Esophagus squamous epithelium (tissue), 5 donors: ENCODE data around the gene RIPOR1. TPM values are rescaled to one million over a fixed set of nuclear protein-coding genes. Genes with fewer than 3 reads are reported as not detected.

Experiments used
- DNase-seq: peaks from one replicate; lab custom pipeline; 2025; lab: John Stamatoyannopoulos, UW
- H3K27ac ChIP-seq, 4 donors: fragments of 200-600 bp; sonication (generic); one replicate each; pipeline ENCODE4 v1.5.1; 2016 to 2019; ENCODE audit warnings: mild to moderate bottlenecking in 1 of 4
- H3K27me3 ChIP-seq, 4 donors: fragments of 200-600 bp; sonication (generic); 1 replicate in 3 of 4; 2 replicates in 1 of 4; pipeline versions ENCODE4 v1.5.1 to v1.6.0; 2017 to 2021; ENCODE audit warnings: antibody characterized with exemption in 1 of 4
- H3K36me3 ChIP-seq, 3 donors: fragments of 200-600 bp; sonication (generic); one replicate each; pipeline ENCODE4 v1.5.1; 2016 to 2019
- H3K4me1 ChIP-seq, 3 donors: fragments of 200-600 bp; sonication (generic); one replicate each; pipeline ENCODE4 v1.5.1; 2017 to 2019
- H3K4me3 ChIP-seq, 4 donors: fragments of 200-600 bp; sonication (generic); 1 replicate in 3 of 4; 2 replicates in 1 of 4; pipeline ENCODE4 v1.5.1; 2016 to 2019; ENCODE audit warnings: mild to moderate bottlenecking in 2 of 4, moderate library complexity in 1 of 4
- H3K9me3 ChIP-seq, 3 donors: fragments of 200-600 bp; sonication (generic); one replicate each; pipeline ENCODE4 v1.5.1; 2016 to 2019
- POLR2A ChIP-seq, 4 donors: fragments of 450-650 bp; IDR thresholded peaks; one replicate each; pipeline ENCODE4 v1.6.1; 2017; ENCODE audit warnings: antibody characterized with exemption in 4 of 4, mild to moderate bottlenecking in 4 of 4, moderate library complexity in 3 of 4
- WGBS, 2 donors: methylation state at CpG; one replicate each; pipeline ENCODE4 v1.1.5; 2018; 5-methylcytosine and 5-hydroxymethylcytosine counted together
- intact Hi-C: fragments of 100-400 bp; cut with DNase I; formaldehyde crosslinking; loops from one replicate; pipeline ENCODE4 v1.15.0; 2022
- total RNA-seq, 4 donors: library from RNA; depleted of rRNA; stranded (reverse); fragments of >200 nt; gene quantifications; one replicate each; pipeline ENCODE4 v1.1.0, GENCODE V29; 2016
- TF ChIP-seq, protein P1 (sequence below), 6 experiments: fragments of 450-650 bp in 4 of 6; fragments of 200-600 bp in 2 of 6; sonication (generic) in 2 of 6; IDR thresholded peaks; one replicate each; pipeline ENCODE4 v1.5.1; 2016 to 2019; ENCODE audit warnings: antibody characterized with exemption in 6 of 6, mild to moderate bottlenecking in 4 of 6, moderate library complexity in 4 of 6
- donor health status: DM: yes; HTN: yes; CAD: no.

RIPOR1 gene
- total RNA-seq, 4 donors from 2014 or later, result 6.6 to 24.0 (median 15.6) TPM

GRCh38 chr16:67489401-67490083 lies 39.1 kb upstream of the RIPOR1 start:
- TF ChIP-seq, protein P1, sequence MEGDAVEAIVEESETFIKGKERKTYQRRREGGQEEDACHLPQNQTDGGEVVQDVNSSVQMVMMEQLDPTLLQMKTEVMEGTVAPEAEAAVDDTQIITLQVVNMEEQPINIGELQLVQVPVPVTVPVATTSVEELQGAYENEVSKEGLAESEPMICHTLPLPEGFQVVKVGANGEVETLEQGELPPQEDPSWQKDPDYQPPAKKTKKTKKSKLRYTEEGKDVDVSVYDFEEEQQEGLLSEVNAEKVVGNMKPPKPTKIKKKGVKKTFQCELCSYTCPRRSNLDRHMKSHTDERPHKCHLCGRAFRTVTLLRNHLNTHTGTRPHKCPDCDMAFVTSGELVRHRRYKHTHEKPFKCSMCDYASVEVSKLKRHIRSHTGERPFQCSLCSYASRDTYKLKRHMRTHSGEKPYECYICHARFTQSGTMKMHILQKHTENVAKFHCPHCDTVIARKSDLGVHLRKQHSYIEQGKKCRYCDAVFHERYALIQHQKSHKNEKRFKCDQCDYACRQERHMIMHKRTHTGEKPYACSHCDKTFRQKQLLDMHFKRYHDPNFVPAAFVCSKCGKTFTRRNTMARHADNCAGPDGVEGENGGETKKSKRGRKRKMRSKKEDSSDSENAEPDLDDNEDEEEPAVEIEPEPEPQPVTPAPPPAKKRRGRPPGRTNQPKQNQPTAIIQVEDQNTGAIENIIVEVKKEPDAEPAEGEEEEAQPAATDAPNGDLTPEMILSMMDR (IDR thresholded peaks at IDR 0.05), result no peak
- TF ChIP-seq POLR2A (IDR thresholded peaks at IDR 0.05), result no peak
- peaks cover 0 to 25% (median 0%) of the 10 kb centered on the region in 3 donors for H3K4me1 ChIP-seq
- peaks cover 0 to 23% (median 0%) of the 10 kb centered on the region in 3 donors for H3K36me3 ChIP-seq
- H3K27me3 ChIP-seq, result no peaks in the 10 kb centered on the region
- no peaks in the 10 kb centered on the region for H3K9me3 ChIP-seq
- peak overlapping the region in 1 of 4 donors; percentile 55 for H3K27ac ChIP-seq
- intact Hi-C loops, result no loop called here
- DNase-seq, result no peak
- WGBS, 2 donors, result 79 to 81% methylated on average over 4 of the region's 4 CpGs
- no peak overlapping the region for H3K4me3 ChIP-seq

- 62 to 68% methylated on average over 7 to 8 of the region's 8 CpGs for WGBS, 2 donors
- Histone ChIP-seq H3K4me1 (peaks cover 0 to 25% (median 0%) of the 10 kb centered on the region in 3 donors), H3K27ac (peak overlapping the region in 1 of 4 donors; percentile 55), H3K4me3 (no peak overlapping the region), H3K9me3 (no peaks in the 10 kb centered on the region), H3K36me3 (peaks cover 0 to 15% (median 0%) of the 10 kb centered on the region in 3 donors), H3K27me3 (no peaks in the 10 kb centered on the region)
- TF ChIP-seq POLR2A (IDR thresholded peaks at IDR 0.05), result no peak
- TF ChIP-seq, protein P1 (IDR thresholded peaks at IDR 0.05), result no peak
- intact Hi-C loops, result no loop called here
- DNase-seq, result no peak
Measured at GRCh38 chr16:67490335-67491096, 38.1 kb upstream of the RIPOR1 start.

- H3K4me3 ChIP-seq, result no peak overlapping the region
- 40 to 56% methylated on average over 3 to 4 of the region's 4 CpGs for WGBS, 2 donors
- H3K9me3 ChIP-seq, result no peaks in the 10 kb centered on the region
- peak overlapping the region in 1 of 4 donors; percentile 39 for H3K27ac ChIP-seq
- intact Hi-C loops, result no loop called here
- DNase-seq, result no peak
- no peak for TF ChIP-seq POLR2A (IDR thresholded peaks at IDR 0.05)
- TF ChIP-seq, protein P1 (IDR thresholded peaks at IDR 0.05), result no peak
- H3K36me3 ChIP-seq, result no peaks in the 10 kb centered on the region
- H3K4me1 ChIP-seq, result peaks cover 0 to 9% (median 0%) of the 10 kb centered on the region in 3 donors
- no peaks in the 10 kb centered on the region for H3K27me3 ChIP-seq
Measured at GRCh38 chr16:67499106-67499505, 29.5 kb upstream of the RIPOR1 start.

DNA sequence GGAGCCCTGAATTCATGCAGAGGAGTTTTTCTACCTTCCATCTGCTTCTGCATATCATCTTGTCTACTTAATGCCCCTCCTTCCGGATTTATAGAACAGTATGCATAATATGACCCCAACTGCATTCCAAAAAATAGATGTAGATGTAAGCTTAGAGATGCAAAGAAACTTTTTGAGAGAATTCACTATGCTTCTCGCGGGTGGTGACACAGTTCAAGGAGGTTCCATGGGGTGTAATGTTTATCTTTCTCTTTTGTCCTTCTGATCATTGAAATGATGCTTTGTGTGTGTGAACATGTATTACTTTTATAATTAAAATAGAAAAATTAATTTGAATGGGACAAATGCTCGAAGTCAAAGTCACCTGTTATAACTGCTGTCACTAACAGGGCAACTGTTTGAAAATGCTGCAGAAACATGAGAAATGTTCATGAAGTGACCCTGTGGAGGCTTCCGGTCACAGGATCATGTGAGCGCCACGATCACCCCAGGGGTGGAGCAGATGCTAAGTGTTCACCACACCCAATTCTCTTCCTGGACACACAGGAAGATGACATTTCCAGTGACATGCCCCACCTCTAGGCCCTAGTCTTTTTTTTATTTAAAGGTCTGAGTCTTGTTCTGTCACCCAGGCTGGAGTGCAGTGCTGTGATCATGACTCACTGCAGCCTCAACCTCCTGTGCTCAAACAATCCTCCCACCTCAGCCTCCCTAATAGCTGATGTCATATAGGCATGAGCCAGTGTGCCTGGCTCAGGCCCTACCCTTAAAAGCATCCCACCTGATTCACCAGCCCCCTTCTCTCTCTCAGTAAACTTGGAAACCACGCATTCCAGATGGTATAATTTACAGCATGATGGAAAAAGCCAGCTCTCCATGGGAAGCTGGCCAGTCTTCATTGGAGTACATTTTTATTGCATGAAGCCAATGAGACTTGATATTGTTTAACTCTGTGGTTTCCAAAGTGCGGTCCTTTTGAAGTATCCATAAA lies 24.3 kb upstream of the RIPOR1 start:
- TF ChIP-seq, protein P1 (IDR thresholded peaks at IDR 0.05), result no peak
- TF ChIP-seq POLR2A (IDR thresholded peaks at IDR 0.05), result no peak
- 63 to 64% methylated on average over 9 of the region's 9 CpGs for WGBS, 2 donors
- Histone ChIP-seq H3K27me3 (no peaks in the 10 kb centered on the region), H3K4me3 (no peak overlapping the region), H3K27ac (peak overlapping the region in 3 of 4 donors; percentile 38 to 69 (median 39)), H3K36me3 (no peaks in the 10 kb centered on the region), H3K4me1 (peaks cover 0 to 18% (median 0%) of the 10 kb centered on the region in 3 donors), H3K9me3 (no peaks in the 10 kb centered on the region)
- DNase-seq, result no peak
- intact Hi-C loops, result no loop called here
